ENCODE results near the gene SUFU.

The SUFU gene

DNA sequence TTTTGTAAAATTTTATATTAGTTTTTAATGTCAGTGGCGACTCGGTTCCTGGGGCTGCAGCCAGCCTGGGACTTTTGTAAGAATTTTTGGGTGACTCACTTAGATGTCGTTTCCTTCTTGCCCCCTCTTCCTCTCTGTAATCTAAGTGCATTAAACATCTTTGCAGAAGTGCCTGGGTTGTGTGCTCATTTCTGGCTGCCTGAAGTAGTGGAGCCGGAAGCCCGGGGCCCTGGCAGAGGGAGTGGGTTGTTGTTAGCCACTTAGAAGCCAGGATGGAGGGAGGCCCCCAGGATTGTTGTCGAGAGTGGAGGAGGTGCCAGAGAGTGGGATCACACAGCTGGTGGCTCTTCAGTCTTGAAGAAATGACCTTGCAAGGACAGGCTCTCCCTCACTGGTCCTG lies 129.5 kb downstream of the SUFU start:
- peak overlapping the region; percentile 78 for H3K27ac Mint-ChIP-seq
- H3K36me3 Mint-ChIP-seq (ENCODE audit: low read depth): peaks cover 40% of the 10 kb centered on the region
- H3K27me3 Mint-ChIP-seq: no peaks in the 10 kb centered on the region
- intact Hi-C loops (cut with micrococcal nuclease): no loop called here
- peaks cover 65% of the 10 kb centered on the region for H3K4me1 Mint-ChIP-seq (ENCODE audit: low read depth)
- H3K9me3 Mint-ChIP-seq: no peaks in the 10 kb centered on the region
- peak overlapping the region; percentile 11 for H3K4me3 Mint-ChIP-seq

DNA sequence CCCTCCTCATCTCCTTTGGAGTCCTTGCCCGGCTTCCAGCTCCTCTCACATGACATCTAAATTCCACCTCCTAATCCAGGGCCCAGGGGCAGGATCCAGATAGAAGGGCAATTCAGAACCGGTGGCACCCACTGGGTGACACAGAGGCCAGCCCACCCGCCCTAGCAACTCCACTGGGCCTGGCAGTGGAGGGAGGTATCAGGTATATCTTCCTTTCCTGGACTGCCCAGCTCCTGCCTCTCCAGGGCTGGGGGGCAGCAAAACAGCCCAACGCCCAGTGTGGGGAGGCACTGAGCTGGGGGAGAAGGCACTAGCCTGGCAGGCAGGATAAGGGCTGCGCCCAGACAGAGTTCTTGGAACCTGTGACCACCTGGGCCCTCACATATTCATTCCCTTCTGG lies 130.1 kb downstream of the SUFU start:
- no peak overlapping the region for H3K4me3 Mint-ChIP-seq
- peaks cover 35% of the 10 kb centered on the region for H3K36me3 Mint-ChIP-seq (ENCODE audit: low read depth)
- peak overlapping the region; percentile 78 for H3K27ac Mint-ChIP-seq
- H3K9me3 Mint-ChIP-seq: no peaks in the 10 kb centered on the region
- peaks cover 1% of the 10 kb centered on the region for H3K27me3 Mint-ChIP-seq
- H3K4me1 Mint-ChIP-seq (ENCODE audit: low read depth): peaks cover 65% of the 10 kb centered on the region
- intact Hi-C loops (cut with micrococcal nuclease): no loop called here

DNA sequence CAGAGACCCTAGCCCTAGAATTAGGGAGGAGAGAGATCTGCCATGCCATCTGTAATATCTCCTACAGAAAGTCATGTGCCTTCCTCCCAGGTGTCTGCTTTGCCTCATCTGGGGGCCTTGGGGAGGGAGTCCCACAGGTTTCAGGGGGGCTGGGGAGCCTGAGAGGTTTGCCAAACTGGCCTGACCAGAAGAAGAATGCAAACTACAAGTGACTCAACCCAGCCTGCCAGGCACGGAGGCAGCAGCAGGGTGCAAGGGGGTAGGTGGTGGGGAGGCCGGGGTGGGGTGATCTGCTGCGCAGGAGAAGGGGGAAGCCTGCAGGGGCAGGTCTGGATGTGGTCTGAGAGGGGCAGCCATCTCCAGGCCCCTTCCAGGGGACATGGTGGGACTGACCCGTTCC lies 130.9 kb downstream of the SUFU start:
- peaks cover 26% of the 10 kb centered on the region for H3K36me3 Mint-ChIP-seq (ENCODE audit: low read depth)
- H3K27me3 Mint-ChIP-seq: peaks cover 1% of the 10 kb centered on the region
- no peak overlapping the region for H3K4me3 Mint-ChIP-seq
- intact Hi-C loops (cut with micrococcal nuclease): no loop called here
- H3K9me3 Mint-ChIP-seq: no peaks in the 10 kb centered on the region
- H3K27ac Mint-ChIP-seq: no peak overlapping the region
- peaks cover 68% of the 10 kb centered on the region for H3K4me1 Mint-ChIP-seq (ENCODE audit: low read depth)

DNA sequence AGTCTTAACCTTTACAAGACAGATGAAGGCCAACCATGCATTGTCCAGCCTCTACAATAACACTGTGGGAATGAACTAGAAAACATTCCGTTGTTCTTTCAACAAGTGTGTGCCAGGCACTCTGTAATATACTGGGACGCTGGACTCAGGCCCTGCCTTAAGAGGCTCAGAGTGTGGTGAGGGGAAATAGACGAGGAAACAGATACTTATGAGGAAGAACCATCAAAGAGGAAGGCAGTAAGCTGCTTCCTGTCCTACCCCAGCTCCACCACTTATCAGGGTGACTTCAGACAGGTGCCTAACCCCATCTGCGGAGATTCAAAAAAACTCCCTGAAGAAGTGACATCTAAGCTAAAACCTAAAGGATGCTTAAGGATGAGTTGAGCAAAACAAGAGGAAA lies 131.6 kb downstream of the SUFU start:
- peaks cover 19% of the 10 kb centered on the region for H3K36me3 Mint-ChIP-seq (ENCODE audit: low read depth)
- H3K27ac Mint-ChIP-seq: peak overlapping the region; percentile 53
- peaks cover 1% of the 10 kb centered on the region for H3K27me3 Mint-ChIP-seq
- intact Hi-C loops (cut with micrococcal nuclease): no loop called here
- no peak overlapping the region for H3K4me3 Mint-ChIP-seq
- peaks cover 64% of the 10 kb centered on the region for H3K4me1 Mint-ChIP-seq (ENCODE audit: low read depth)
- no peaks in the 10 kb centered on the region for H3K9me3 Mint-ChIP-seq

DNA sequence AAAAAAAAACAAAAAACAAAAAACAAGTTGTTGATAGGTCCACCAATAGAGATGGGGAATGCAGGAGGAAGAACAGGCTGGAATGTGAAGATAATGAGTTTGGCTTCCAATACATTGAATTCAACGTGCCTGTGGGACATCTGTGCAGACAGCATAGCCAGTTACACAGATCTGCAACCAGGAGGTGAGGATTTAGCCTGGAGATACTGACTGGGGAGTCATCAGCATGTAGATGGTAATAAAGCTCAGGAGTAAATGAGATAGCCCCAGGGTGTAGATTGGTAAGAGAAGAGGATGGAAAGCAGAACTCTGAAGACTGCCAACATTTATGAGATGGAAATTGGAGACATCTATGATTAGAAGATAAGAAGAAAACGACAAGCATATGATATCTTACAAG lies 135.8 kb downstream of the SUFU start:
- H3K36me3 Mint-ChIP-seq (ENCODE audit: low read depth): peaks cover 10% of the 10 kb centered on the region
- intact Hi-C loops (cut with micrococcal nuclease): no loop called here
- no peak overlapping the region for H3K4me3 Mint-ChIP-seq
- no peak overlapping the region for H3K27ac Mint-ChIP-seq
- H3K27me3 Mint-ChIP-seq: peaks cover 1% of the 10 kb centered on the region
- H3K9me3 Mint-ChIP-seq: no peaks in the 10 kb centered on the region
- peaks cover 33% of the 10 kb centered on the region for H3K4me1 Mint-ChIP-seq (ENCODE audit: low read depth)

DNA sequence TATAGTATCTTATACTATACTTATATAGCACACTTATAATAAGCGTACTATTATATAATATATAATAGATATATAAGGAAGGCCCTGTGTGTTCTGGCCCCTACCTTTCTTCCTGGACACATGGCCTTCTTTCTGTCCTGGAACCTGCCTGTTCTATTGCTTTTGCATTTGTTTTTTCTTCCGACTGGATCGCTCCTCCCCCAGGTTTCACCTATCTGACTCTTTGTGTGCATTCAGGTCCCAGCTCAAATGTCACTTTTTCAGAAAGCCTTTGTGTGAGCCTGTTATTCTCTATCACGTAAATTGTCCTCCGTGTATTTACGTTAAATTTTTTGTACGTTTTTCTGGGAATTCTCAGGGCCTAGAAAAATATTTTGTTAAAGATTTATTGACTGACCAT lies 137.6 kb downstream of the SUFU start:
- intact Hi-C loops (cut with micrococcal nuclease): no loop called here
- no peaks in the 10 kb centered on the region for H3K9me3 Mint-ChIP-seq
- peaks cover 29% of the 10 kb centered on the region for H3K36me3 Mint-ChIP-seq (ENCODE audit: low read depth)
- no peak overlapping the region for H3K4me3 Mint-ChIP-seq
- peaks cover 1% of the 10 kb centered on the region for H3K27me3 Mint-ChIP-seq
- peak overlapping the region; percentile 99 for H3K27ac Mint-ChIP-seq
- H3K4me1 Mint-ChIP-seq (ENCODE audit: low read depth): peaks cover 25% of the 10 kb centered on the region

DNA sequence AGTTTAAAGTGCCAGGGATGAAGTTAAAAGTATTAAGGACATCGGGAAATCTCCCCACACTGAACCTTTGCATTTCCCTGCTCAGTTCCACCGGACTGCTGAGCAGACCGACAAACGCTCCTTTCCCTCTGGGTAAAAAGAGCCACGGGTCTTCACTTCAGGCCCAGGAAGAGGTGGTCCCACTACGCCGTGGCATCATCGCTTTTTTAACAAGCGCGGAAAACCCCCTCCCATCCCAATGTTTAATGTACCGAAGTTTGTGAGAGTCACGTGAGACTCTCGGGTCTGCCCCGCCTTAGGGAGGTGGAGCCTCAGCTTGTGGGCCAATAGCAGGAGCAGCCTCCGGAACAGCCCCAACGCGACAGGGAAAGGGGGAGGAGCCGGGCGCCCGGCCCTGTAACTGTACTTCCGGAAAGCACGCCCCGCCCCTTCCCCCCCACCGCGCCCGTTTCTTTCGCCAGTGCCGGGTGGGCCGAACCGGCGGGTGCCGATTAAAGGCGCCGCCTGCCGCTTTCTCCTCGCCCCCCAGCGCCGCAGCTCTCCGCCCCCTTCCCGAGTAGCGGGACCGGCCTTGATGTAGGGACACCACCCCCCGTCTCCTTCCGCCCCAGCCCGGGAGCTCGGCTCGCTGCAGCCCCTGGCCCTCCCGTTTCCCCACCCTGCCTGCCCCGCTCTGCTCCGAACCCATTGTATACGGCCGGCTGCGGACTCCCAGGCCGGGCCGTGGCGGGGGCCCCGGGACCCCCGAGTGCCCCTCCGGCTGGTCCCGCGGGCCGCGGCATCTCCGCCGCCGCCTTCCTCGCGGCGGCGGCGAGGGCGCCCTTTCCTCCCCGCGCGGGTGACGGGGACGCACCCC lies 138.3 kb downstream of the SUFU start:
- peak overlapping the region; percentile 99 for H3K27ac Mint-ChIP-seq
- peaks cover 27% of the 10 kb centered on the region for H3K4me1 Mint-ChIP-seq (ENCODE audit: low read depth)
- peaks cover 36% of the 10 kb centered on the region for H3K36me3 Mint-ChIP-seq (ENCODE audit: low read depth)
- H3K9me3 Mint-ChIP-seq: no peaks in the 10 kb centered on the region
- H3K27me3 Mint-ChIP-seq: peaks cover 1% of the 10 kb centered on the region
- peak overlapping the region; percentile 91 for H3K4me3 Mint-ChIP-seq
- intact Hi-C loops (cut with micrococcal nuclease): loop anchor here (2.0 kb wide), 1 partner anchor 139 kb away; the partner anchor contains the start of genes ACTR1A and SUFU

DNA sequence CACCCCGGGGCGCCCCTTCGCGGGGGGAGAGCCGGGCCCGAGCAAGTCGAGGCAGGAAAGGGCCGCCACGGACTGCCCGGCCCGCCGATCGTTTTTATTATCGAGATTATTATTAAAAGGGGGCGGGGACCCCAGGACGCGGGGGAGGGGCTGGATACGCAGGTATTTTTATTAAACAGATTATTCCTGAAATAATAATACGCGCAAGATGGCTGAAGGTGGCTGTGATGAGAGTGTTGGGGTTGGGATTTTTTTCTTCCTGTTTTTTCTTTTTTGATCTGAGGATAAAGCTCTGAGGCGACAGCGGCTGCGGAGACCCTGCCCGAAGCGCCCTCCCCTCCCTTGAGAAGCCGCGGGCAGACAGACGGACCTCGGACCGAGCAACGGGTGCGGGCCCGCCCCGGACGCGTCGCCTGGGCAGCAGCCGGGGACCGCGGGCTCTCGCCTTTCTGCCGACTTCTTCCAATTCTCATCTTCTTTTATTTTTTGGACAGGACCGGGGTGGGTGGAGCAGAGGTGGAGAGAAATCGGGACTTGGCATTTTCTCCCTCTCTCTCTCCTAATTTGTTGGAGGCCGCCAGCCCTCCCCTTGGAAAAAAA lies 139.1 kb downstream of the SUFU start:
- H3K4me1 Mint-ChIP-seq (ENCODE audit: low read depth): peaks cover 34% of the 10 kb centered on the region
- H3K36me3 Mint-ChIP-seq (ENCODE audit: low read depth): peaks cover 43% of the 10 kb centered on the region
- intact Hi-C loops (cut with micrococcal nuclease): loop anchor here (2.0 kb wide), 1 partner anchor 140 kb away; the partner anchor contains the start of genes ACTR1A and SUFU
- H3K9me3 Mint-ChIP-seq: no peaks in the 10 kb centered on the region
- peak overlapping the region; percentile 91 for H3K4me3 Mint-ChIP-seq
- peaks cover 1% of the 10 kb centered on the region for H3K27me3 Mint-ChIP-seq
- peak overlapping the region; percentile 99 for H3K27ac Mint-ChIP-seq

DNA sequence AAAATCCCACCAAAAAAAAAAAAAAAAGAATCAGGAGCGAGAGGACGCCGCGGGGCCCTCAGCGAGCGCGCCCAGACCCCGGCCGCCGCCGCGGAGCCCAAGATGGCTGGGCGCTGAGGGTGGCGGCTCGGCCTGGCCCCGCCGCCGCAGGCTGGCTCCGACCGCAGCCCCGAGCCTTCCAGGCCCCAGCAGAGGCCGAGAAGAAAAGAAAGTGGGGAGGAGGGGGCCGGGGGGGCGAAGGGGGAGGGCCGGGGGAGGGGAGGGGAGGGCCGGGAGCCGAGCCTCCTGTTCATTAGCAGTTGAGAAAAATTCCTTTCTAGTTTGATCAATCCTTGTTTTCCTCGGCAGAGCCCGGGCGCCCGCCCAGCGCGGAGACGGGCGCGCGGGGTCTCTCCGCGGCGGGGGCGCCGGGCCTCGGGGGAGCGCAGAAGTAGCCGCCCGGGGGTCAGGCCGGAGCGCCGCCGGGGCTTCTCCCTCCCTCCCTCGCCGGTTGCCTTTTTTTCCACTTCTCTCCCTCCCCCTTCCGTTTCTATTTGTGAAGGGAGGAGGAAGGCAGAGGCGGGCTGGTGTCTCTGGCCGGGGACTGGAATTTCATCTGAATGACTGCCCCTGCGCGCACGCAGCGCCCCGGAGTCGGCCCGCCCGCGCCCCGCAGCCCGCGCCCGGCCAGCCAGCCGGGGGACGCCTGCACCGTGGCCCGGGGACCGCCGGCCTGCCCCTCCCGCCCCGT lies 139.7 kb downstream of the SUFU start:
- intact Hi-C loops (cut with micrococcal nuclease): loop anchor here (2.0 kb wide), 1 partner anchor 141 kb away; the partner anchor contains the start of genes ACTR1A and SUFU
- Mint-ChIP-seq H3K4me1 (ENCODE audit: low read depth) (peaks cover 41% of the 10 kb centered on the region), H3K27me3 (peaks cover 1% of the 10 kb centered on the region), H3K27ac (peak overlapping the region; percentile 99), H3K36me3 (ENCODE audit: low read depth) (peaks cover 50% of the 10 kb centered on the region), H3K4me3 (peak overlapping the region; percentile 91), H3K9me3 (no peaks in the 10 kb centered on the region)

DNA sequence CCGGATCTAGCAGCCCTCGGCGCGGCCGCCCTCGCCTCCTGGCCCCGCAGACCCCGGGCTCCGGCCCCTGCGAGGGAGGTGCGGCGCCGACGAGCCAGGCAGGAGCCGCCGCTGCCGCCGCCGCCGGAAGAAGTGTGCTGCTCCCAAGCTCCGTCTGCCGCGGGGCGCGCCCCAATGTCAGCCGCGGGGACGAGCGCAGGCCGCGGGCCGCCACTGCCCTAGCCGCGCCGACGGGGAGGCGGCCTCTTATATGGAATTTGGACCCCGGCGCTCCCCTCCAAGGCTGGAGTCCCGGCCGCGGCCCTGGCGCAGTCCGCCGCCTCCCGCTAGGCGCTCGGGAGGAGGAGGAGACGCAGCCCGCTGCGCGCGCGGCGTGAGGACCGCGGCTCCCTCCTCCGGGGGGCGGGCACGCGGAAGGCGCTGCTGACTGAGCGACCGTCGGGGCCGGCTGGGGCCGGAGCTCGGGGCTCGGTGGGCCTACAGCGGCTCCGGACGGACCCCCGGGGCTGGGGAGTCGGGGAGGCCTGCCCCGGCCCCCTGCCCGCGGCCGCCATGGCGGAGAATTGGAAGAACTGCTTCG lies 140.4 kb downstream of the SUFU start, which contains the start of gene TRIM8:
TSS of gene TRIM8 (plus strand) at position 414 of the 580 bp plus-strand sequence. CDS start at position 553, 139 bp downstream.
- Mint-ChIP-seq H3K27ac (peak within 1 kb of the TSS; percentile 99), H3K4me3 (peak within 1 kb of the TSS; percentile 93), H3K9me3 (no peaks in the 10 kb centered on the region), H3K27me3 (no peaks in the 10 kb centered on the region), H3K4me1 (ENCODE audit: low read depth) (peaks cover 48% of the 10 kb centered on the region), H3K36me3 (ENCODE audit: low read depth) (peaks cover 57% of the 10 kb centered on the region)
- intact Hi-C loops (cut with micrococcal nuclease): no loop called here

DNA sequence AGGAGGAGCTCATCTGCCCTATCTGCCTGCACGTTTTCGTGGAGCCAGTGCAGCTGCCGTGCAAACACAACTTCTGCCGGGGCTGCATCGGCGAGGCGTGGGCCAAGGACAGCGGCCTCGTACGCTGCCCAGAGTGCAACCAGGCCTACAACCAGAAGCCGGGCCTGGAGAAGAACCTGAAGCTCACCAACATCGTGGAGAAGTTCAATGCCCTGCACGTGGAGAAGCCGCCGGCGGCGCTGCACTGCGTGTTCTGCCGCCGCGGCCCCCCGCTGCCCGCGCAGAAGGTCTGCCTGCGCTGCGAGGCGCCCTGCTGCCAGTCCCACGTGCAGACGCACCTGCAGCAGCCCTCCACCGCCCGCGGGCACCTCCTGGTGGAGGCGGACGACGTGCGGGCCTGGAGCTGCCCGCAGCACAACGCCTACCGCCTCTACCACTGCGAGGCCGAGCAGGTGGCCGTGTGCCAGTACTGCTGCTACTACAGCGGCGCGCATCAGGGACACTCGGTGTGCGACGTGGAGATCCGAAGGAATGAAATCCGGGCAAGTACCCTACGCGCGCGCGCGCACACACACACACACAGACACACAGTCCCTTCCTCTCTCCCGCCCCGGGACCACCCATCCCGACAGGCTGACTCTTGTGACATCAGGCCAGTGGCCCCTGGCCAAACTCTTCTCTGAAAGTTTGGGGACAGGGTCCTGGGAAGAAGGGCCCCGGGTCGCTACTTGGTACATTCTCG lies 141.0 kb downstream of the SUFU start:
- H3K27me3 Mint-ChIP-seq: no peaks in the 10 kb centered on the region
- peak overlapping the region; percentile 93 for H3K4me3 Mint-ChIP-seq
- H3K4me1 Mint-ChIP-seq (ENCODE audit: low read depth): peaks cover 50% of the 10 kb centered on the region
- H3K9me3 Mint-ChIP-seq: no peaks in the 10 kb centered on the region
- peak overlapping the region; percentile 99 for H3K27ac Mint-ChIP-seq
- H3K36me3 Mint-ChIP-seq (ENCODE audit: low read depth): peaks cover 63% of the 10 kb centered on the region
- intact Hi-C loops (cut with micrococcal nuclease): loop anchor here (1.0 kb wide), 1 partner anchor 68 kb away; no protein-coding TSS in a partner anchor

DNA sequence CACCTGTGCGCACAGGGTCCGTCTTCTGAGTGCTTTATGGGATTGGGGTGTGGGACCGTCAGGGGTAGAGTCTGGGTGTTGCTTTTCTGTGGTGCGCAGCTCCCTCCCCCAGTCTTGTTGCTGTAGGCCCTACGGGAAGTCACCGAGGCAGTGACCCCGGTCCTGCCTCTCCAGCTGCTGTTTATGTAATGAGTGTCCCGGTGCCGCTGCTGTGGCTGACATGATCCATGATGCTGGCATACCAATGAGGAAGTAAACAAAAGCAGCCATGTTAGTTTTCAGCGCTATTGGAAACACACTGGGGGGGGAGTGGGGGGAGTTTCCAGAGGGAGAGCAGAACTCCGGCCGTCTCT lies 141.6 kb downstream of the SUFU start:
- no peaks in the 10 kb centered on the region for H3K27me3 Mint-ChIP-seq
- intact Hi-C loops (cut with micrococcal nuclease): loop anchor here (1.0 kb wide), 1 partner anchor 68 kb away; no protein-coding TSS in a partner anchor
- H3K36me3 Mint-ChIP-seq (ENCODE audit: low read depth): peaks cover 68% of the 10 kb centered on the region
- H3K4me1 Mint-ChIP-seq (ENCODE audit: low read depth): peaks cover 56% of the 10 kb centered on the region
- no peaks in the 10 kb centered on the region for H3K9me3 Mint-ChIP-seq
- peak overlapping the region; percentile 93 for H3K4me3 Mint-ChIP-seq
- H3K27ac Mint-ChIP-seq: peak overlapping the region; percentile 99

Measured in dendritic cell treated with granulocyte-macrophage colony-stimulating factor and Interleukin-4, amounts not matched to agents 40 ng/mL and 50 ng/mL, for 4 days (primary cell).